B cell (primary cell): Measurements from ENCODE around the gene GFPT1.

Experiments
- EZH2 ChIP-seq: IDR thresholded peaks from 2 replicates; pipeline ENCODE4 v1.6.1; 2012; ENCODE audit warnings: borderline replicate concordance, low read depth, mild to moderate bottlenecking, moderate library complexity, low read length; ENCODE audit not compliant: insufficient read depth, poor library complexity, severe bottlenecking
- TF ChIP-seq, protein P1 (sequence below): fragments of 200-600 bp; IDR thresholded peaks from one replicate; pipeline ENCODE4 v1.8.0; 2022; ENCODE audit warnings: antibody characterized with exemption, mild to moderate bottlenecking

DNA sequence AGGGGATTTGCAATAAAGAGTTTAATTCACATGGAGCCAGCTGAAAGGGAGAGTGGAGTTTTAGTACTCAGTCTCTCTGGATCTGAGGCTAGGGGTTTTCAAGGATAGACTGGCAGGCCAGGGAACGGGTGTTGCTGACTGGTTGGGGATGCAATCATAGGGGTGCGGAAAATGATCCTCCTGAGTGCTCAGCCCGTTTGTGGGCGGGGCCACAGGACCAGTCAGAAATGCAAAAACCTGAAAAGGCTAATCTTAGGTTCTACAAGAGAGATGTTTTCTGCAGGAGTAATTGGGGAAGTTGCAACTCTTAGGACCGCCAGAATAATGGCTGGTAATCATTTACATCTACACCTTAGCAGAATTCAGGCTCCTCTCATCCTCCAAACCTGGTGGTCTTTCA is 47.7 kb upstream of the GFPT1 start:
- TF ChIP-seq, protein P1, sequence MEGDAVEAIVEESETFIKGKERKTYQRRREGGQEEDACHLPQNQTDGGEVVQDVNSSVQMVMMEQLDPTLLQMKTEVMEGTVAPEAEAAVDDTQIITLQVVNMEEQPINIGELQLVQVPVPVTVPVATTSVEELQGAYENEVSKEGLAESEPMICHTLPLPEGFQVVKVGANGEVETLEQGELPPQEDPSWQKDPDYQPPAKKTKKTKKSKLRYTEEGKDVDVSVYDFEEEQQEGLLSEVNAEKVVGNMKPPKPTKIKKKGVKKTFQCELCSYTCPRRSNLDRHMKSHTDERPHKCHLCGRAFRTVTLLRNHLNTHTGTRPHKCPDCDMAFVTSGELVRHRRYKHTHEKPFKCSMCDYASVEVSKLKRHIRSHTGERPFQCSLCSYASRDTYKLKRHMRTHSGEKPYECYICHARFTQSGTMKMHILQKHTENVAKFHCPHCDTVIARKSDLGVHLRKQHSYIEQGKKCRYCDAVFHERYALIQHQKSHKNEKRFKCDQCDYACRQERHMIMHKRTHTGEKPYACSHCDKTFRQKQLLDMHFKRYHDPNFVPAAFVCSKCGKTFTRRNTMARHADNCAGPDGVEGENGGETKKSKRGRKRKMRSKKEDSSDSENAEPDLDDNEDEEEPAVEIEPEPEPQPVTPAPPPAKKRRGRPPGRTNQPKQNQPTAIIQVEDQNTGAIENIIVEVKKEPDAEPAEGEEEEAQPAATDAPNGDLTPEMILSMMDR, result no peak
- no peak for TF ChIP-seq EZH2
